HG03575 (cell line): ENCODE results near the gene SORCS2.
"Not testable (repeated sequence)": the region's sequence is repeated elsewhere in the genome, so short reads cannot be mapped to it uniquely, and the experiment has no call there.

Experiments
- ATAC-seq: cut with Tn5 transposase; IDR thresholded peaks from one replicate; pipeline ENCODE4 v1.9.1; 2021; ENCODE audit not compliant: unreplicated experiment, insufficient number of reproducible peaks, low FRiP score; ENCODE audit errors: extremely low read depth

SORCS2 gene

DNA sequence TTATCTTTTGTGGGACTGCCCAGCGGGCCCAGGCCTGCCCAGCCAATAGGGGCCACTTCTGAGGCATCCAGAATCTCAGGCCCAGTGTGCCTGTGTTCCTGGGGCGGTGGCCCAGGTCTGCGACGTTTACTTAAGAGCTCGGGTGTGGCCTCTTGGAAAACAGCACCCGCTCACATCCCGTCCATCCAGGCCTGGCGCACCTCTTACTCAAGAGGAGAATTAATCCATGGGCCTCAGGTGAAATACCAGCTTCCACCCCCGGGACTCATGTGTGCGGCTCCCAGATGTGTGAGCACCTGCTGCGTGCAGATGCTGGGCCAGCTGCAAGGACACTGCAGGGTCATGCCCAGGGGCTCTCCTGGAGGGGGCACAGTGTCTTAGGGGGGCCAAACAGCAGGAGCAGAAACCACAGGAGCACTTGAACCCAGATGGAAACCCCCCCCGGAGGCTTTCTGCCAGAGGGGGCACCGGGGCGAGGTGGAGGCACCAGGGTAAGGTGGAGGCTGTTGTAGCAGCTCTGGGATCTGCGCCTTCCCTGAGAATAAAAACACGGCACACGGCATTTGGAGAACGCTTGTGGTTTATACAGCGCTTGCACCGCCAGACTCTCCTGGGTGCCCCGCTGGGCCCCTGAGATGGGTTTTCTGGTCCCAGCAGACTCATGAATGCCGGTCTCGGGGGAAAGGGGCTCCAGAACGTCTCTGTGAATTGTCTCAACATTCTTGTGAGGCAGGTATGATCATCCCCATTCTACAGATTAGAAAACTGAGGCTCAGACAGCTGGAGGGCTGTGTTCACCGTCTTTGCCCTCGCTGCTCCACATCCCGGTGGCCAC is 239.6 kb downstream of the SORCS2 start:
- no peak for ATAC-seq

DNA sequence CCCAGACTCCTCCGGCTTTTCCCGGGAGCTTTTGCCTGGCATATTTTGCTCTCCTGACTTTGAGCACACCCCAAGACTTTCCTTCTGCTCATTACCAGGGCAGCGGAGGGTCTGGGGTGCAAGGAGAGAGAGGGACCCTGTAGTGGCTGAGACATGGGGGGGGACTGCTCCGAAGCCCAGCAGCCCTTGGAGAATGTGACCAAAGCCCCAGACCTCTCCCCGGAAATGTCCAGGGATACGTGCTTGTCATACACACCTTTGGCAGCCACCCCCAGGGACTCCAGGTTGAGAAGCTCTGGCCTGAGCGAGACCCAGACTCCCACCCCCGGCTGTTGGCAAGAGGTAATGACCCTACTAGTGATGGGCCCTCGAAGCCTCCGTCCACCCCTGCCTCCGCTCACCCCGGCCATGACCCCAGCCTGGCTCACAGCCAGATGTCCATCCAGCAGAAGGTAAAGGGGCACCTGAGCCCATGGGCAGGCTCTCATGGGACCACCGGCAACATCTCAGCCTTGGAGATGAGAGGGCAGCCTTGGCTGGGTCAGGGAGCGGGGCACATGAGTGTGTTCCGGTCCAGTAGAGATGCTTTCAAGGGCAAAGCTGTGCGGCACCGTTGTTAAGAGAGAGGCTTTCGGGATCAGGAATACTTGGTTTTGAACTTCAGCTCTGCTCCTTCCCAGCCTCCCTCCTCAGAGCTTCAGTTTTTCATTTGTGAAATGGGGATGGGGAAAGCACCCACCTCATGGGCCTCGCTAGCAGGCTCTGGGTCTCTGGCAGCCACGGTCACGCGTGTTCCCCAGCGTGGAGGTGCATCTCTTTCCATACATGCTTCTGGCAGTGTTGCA is 240.4 kb downstream of the SORCS2 start:
- ATAC-seq, result no peak

DNA sequence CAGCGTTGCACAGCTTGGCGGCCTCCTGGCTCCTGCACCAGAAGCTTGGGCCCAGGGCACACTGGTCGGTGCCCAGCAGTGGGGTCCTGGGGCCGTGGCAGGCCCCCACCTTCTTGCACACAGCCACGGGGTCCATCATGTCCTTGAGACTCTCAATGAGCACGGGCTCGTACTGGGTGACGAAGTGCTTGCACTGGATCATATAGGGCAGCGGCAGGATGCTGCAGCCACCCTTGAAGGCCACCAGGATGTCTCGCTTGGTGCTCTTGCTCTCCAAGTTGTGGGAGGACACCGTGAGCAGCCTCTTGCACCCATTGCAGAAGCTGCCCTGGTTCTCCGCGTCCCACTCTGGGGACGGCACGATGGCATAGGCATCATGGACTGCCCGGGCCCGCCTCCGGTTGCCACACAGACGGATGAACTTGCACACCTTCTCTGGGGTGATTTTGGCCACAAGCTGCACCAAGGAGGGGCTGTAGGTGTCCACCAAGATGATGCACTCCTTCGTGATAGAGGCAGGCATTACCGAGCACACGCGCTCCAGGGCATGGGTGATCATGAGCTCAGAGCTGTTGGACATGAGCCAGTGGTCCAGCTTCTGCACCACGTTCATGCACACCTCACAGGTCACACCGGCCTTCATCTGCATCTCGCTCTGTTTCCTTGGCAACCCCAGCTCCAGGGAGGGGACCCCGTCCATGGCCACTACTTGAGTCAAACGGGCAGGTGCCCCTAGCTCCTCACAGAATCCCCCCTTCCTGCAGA is 241.2 kb downstream of the SORCS2 start:
- ATAC-seq, result no peak

DNA sequence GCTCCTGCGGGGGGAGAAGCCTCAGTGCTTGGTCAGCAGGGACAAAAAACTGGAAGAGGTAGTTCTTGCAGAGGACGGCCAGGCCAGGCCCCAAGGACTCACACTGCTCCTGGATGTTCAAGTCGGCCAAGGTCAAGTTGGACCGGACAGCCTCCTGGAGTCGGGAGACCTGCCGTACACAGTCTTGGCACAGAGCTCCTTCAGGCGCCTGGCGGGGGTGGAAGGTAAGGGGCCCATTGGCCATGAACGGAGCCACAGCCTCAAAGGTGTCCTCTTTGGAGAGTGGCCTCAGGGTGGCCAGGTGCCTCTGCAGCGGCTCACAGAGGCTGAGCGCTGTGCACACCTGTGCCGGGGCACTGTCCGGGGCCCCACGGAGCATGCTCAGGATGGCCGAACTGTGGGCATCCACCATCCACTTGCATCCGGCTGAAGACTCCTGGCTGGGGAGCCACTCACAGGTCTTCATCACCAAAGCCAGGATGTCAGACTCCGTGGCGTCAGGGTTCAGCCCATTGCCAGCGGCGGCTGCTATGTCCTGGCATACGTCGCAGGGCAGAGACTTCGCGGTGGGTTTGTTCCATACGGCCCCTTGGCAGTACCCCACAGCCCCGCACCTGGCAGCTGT is 241.9 kb downstream of the SORCS2 start:
- ATAC-seq, result no peak

DNA sequence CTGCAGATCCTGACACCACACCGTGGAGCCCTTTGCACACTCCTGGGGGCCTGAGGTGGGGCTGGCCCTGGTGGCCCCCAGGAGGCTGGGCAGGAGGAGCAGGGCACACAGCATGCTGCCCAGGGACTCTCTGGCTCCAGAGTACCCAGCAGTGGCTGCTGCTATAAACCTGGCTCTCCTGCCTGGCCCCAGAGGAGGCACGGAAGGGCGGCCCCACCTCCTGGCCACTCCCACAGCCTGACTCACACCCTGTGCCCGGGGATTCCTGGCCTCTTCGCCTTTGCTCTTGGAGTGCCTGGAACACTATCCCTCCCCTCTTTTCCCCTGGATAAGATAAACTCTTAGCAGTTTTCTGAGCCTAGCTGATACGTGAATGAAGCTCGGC is 242.4 kb downstream of the SORCS2 start, which contains the start of gene PSAPL1:
Gene PSAPL1 (minus strand): TSS at position 165 of the 385 bp plus-strand sequence. CDS start 51 bp downstream, at position 114.
- no peak for ATAC-seq

DNA sequence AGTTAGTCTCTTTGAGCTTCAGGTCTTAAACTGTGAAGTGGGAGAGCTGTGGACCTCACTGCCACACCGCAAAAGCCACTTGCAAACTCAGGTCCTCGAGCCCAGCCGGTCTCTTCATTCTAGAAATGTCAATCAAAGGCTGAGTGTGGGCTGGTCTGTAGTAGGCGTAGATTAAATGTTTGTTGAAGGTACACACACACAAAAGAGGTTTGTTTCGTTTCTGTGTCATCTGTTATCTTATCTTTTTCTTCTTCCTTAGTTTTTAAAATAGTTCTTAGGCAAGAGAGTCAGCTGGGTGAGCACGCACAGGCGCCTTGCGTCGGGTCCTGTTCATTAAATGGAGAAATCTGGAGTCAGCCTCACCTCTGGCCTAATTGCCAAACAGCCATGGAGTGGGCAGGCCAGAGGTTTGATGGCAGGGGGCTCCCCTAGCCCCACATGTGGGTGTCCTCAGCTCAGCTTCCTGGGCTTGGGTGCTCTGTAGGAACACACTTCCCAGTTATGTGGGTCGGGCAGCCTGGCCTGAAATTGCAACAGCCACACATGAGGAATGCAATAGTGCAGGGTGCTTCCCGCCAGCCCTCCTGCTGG is 243.2 kb downstream of the SORCS2 start:
- no peak for ATAC-seq

DNA sequence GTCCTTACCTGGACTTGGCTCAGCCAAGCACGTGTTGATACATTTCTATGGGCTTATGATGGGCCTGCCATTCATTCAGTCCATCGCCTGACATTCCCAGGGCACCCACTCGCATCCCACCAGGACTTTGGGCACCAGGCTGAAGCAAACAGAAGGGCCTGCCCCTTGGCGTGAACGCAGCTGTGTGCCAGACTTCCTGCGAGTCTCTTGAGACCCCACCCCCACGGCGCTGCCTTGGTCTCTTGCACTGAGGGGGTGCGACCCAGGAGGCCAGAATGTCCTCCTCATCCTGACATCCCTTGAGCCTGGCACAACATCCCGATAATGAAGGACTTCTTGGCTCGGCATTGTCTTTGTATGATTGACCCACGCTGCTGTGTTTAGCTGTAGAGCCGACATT is 243.9 kb downstream of the SORCS2 start:
- ATAC-seq, result no peak

DNA sequence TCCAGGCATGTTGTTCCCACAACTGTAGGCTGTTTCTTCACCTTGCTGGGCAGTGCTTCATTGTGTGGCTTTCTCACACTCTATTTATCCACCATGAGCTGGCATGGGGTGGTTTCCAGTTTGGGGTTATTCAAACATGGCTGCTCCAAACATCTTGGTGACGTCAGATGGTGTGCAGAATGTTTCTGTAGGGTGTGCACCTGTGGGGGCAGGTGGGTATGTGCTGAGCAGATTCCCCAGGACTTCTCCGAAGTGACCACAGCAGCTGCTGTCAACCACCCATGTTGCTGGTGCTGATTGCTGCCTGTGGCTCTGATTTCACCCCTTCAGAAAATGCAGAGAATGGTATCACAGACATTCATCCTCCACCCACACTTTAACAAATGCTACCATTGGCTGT is 247.4 kb downstream of the SORCS2 start:
- ATAC-seq, result no peak

DNA sequence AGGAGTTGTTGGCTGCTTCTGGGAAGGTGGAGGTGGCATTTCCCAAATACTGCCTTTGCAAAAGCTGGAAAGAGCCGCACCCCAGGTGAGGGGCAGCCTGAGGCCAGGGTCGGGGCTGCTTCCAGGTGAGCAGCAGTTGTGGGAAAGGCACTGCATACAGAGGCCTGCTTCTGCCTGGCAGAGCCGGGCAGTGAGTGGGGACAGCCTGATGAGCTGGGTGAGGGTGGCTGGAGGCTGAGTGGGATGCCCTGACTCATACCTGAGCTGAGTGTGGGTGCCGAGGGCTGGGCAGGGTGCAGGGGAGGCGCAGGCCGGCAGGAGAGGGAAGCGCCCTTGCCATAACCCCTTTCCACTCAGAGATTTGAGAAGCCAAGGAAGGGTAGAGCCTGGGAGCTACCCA is 248.9 kb downstream of the SORCS2 start:
- no peak for ATAC-seq

DNA sequence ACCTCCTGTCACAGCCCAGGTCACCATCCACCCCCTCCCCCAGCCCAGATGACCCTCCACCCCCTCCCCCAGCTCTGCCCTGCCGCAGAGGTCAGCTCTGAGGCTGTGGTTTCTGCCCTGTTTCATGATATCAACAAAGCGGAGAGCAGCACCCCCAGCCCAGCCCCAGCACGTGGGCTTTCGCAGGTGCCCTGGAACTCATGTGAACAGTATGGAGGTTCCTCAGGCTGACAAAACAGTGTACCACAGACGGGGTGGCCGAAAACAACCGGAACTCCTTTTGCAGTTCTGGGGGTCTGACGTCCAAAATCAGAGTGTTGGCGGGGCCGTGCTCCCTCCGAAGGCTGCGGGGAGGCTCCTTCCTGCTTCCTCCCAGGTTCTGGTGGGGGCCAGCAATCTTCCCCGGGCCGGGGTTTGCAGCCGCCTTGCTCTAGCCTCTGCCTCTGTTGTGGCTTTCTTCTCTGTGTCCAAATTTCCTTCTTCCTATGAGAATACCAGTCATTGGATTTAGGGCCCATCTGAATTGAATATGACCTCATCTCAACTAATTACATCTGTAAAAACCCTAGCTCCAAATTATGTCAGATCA is 250.3 kb downstream of the SORCS2 start:
- no peak for ATAC-seq

DNA sequence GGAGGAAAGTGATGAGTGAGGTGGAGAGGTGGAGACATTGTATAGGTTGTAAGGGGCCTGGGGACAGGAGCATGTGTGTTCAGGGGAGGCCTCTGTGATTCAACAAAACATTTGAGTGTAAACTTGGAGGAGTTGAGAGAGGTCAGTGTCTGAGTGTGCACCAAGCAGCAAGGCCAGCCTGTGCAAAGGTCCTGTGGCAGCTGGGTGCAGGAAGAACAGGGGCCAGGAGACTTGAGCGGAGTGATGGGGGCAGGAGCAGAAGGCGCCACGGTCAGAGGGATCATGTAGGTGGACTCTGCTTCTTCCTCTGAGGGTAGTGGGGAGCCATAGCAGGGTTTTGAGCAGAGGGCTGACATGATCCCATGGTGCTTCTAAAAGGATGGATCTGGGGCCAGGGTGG is 252.0 kb downstream of the SORCS2 start:
- no peak for ATAC-seq

DNA sequence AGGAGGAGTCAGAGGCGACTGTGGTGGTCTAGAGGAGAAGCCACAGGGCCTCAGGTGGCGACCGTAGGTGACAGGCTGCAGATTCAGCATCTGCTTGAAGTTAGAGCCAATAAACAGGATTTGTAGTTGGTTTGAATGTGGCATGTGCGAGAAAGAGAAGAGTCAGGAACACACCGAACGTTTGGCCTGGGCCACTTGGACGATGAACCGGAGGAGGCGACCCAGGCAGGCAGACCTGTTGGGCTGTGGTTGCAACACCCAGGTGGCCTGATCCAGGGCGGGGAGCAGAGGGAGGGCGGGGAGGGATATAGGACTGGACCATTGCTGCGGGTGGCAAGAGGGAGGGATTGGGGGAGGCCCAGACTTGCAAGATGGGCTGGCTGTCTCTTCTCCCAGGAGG is 252.4 kb downstream of the SORCS2 start:
- no peak for ATAC-seq

DNA sequence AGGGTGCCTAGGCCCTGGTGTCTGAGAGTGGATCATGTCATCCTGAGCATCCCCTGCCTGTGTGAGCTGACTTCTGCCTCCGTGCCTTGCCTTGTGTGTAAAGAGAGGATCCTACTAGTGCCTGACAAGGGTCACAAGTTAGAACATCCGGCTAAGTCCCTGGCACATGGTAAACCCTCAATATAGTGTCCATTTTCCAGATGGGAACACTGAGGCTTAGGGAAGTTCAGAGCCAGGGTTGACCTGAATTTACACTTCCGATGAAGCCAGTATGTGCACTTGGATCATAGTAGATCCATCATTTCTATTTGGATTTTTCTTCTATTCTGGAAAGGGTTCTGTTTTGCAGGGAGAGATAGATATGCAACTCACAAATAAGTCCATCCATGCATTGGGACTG is 254.9 kb downstream of the SORCS2 start:
- no peak for ATAC-seq

DNA sequence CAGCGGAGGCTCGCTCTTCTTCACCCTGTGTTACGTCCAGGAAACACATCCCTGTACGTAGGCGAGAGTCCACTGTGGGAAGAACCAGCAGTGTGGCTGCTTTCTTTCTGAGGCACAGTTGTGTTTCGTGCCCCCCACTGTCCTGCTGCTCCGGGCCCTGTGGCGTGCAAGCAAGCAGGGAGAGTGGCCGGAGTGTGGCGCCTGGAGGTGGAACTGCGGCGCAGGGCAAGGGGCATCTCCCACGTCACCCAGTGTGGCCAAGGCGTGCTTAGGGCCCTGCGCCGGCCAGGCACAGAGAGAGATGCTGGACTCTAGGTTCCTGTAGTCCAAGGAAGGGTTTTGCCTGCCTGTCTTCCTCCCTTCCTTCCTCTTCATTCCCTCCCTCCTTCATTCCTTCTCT is 255.7 kb downstream of the SORCS2 start:
- ATAC-seq, result no peak

DNA sequence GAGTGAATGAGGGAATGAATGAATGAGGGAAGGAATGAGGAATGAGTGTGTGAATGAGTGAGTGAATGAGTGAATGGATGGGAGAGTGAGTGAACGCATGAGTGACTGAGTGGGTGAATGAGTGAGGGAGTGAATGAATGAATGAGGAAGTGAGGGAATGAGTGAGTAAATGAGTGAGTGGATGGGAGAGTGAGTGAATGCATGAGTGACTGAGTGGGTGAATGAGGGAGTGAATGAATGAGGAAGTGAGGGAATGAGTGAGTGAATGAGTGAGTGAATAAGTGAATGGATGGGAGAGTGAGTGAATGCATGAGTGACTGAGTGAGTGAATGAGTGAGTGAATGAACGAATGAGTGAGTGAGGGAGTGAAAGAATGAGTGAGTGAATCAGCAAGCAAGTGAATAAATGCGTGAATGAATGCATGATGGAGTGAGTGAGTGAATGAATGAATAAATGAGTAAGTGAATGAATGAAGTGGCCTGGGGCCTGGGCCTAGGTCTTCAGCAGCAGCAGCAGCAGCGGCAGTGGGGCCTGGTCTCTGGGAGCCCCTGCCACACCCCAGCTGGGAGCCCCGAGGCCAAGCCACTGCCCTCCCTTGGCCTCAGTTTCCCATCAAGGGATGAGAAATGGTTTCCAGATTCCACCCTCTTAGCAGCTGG is 258.6 kb downstream of the SORCS2 start:
- no peak for ATAC-seq

DNA sequence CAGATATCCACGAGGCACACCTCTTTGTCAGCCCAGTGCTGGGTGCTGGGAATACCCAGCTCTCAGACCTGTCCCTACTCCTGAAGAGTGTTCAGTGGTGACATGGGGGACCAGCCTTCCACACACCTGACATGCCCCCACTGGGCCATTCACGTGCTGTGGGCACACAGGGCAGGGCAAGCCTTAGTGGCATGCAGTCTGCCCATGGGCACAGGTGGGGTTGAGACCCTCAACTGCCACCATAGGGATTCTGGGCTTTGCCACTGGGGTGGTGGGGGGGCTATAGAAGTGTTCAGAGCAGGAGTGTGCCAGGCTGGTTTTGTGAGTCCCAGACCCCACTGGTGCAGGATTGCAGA is 259.1 kb downstream of the SORCS2 start:
- ATAC-seq, result no peak

DNA sequence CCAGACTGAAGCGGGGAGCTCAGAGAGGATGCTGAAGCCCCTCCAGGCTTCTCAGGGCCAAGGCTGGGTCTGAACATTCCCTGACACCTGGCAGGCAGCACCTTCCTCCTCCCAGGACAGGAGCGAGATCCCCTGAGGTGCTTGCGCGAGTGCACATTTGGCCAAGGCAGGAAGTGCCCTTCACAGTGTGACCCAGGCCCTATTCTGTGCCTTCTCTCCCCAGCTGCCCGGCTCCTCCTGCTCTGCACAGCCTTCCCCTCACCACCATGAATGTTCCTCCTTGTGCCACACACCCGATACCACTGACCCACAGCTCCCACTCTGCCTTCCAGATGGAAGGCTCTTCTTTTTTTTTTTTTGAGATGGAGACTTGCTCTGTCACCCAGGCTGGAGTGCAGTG is 259.5 kb downstream of the SORCS2 start:
- ATAC-seq, result no peak

DNA sequence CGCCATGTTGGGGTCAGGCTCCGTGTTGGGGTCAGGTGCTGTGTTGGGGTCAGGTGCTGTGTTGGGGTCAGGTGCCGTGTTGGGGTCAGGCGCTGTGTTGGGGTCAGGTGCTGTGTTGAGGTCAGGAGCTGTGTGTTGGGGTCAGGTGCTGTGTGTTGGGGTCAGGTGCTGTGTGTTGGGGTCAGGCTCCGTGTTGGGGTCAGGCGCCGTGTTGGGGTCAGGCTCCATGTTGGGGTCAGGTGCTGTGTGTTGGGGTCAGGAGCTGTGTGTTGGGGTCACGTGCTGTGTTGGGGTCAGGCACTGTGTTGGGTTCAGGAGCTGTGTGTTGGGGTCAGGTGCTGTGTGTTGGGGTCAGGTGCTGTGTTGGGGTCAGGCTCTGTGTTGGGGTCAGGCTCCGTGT is 260.5 kb downstream of the SORCS2 start:
- not testable (repeated sequence) for ATAC-seq
